ENCODE measurements around the gene HNRNPA1. TPM values are rescaled to one million over a fixed set of nuclear protein-coding genes. Genes with fewer than 3 reads are reported as not detected.

Gene HNRNPA1
- total and polyA plus RNA-seq, 9 of the 15 experiments (the other 6 are each of a cell fraction or from before 2014, with no cell fraction given) = 1,166 to 2,703 (median 1,815) TPM

- CTCF ChIA-PET (ENCODE audit: low intra/inter-chr PET ratio) = interaction anchor here (0.6 kb wide), 1 partner anchor 31 kb away, joined by 3 read pairs; no protein-coding TSS in a partner anchor
- in situ Hi-C loops (cut with MboI) (no loop called here), intact Hi-C loops (cut with micrococcal nuclease) (no loop called here)
- no TSS peak for BruUV-seq (replicated peaks)
- Histone ChIP-seq H4K20me1 (replicated peaks; ENCODE audit: control insufficient read depth, insufficient read depth, low read length) (no peaks in the 10 kb centered on the region), H3K4me2 (ENCODE audit: insufficient read depth, low read length) (peak overlapping the region; percentile 90), H3K27me3 (ENCODE audit: control insufficient read depth in 2 of 2, insufficient read depth in 2 of 2, low read length in 2 of 2) (no peaks in the 10 kb centered on the region), H3K4me1 (replicated peaks in 1 of 2; ENCODE audit: control insufficient read depth in 2 of 2, insufficient read depth in 2 of 2, low read length in 2 of 2) (peaks cover 34 to 39% of the 10 kb centered on the region in 2 experiments), H3K9me3 (replicated peaks; ENCODE audit: control insufficient read depth, insufficient read depth, low read depth, low read length) (no peaks in the 10 kb centered on the region), H3K36me3 (ENCODE audit: control insufficient read depth, insufficient read depth, low read length) (peaks cover 17% of the 10 kb centered on the region; the same call in 2 of the 3 replicates), H3K79me2 (ENCODE audit: control insufficient read depth, insufficient read depth, low read length) (peaks cover 75% of the 10 kb centered on the region), H3K9ac (ENCODE audit: insufficient read depth in 1 of 2, low read depth in 2 of 2, low read length in 2 of 2) (peak overlapping the region; percentile 31 to 73; a peak in 3 of 4 replicates), H3K27ac (ENCODE audit: extremely low read depth, low read depth, low read length) (peak overlapping the region; percentile 82), H2AFZ (ENCODE audit: low read depth, low read length) (no peak overlapping the region), H3K9me1 (ENCODE audit: control insufficient read depth, insufficient read depth, low read length) (no peaks in the 10 kb centered on the region), H3K4me3 (peak overlapping the region; percentile 19)
- FAIRE-seq (no peak), DNase-seq (ENCODE audit: extremely low read depth in 1 of 4, low spot score in 3 of 4) (peak in 1 of 4 experiments; percentile 44), ATAC-seq (no peak)
- POLR2A ChIA-PET = interaction anchor here (0.5 to 1.4 kb wide), 5 partner anchors 11 to 24 kb away, joined by 5 to 9 read pairs (median 6); partner anchors contain the start of genes CBX5, COPZ1 and HNRNPA1
- TF ChIP-seq ERF (CRISPR knock-in tag; IDR thresholded peaks at IDR 0.05) (no peak), ZNF511 (CRISPR knock-in tag; IDR thresholded peaks at IDR 0.05) (no peak), SNRNP70 (optimal IDR thresholded peaks at IDR 0.05; ENCODE audit: low read depth, low read length) (no peak), SUPT5H (IDR thresholded peaks at IDR 0.05) (0 out of 2 replicates have a peak, but pooled peaks have one; percentile 5), RAD51 (IDR thresholded peaks at IDR 0.05; ENCODE audit: borderline replicate concordance, low read depth) (no peak), L3MBTL2 (IDR thresholded peaks at IDR 0.05) (0 out of 2 replicates have a peak, but pooled peaks have one; percentile 1), ZNF512 (tag; IDR thresholded peaks at IDR 0.05) (no peak), ASH1L (IDR thresholded peaks at IDR 0.05; ENCODE audit: borderline replicate concordance, low read depth, partially characterized antibody) (no peak), NR2F6 (CRISPR knock-in tag; IDR thresholded peaks at IDR 0.05) (no peak), ELF1 (tag; IDR thresholded peaks at IDR 0.05) (no peak), STAT6 (CRISPR knock-in tag; IDR thresholded peaks at IDR 0.05) (no peak), ZNF717 (CRISPR knock-in tag; IDR thresholded peaks at IDR 0.05) (no peak), THAP7 (CRISPR knock-in tag; IDR thresholded peaks at IDR 0.05) (no peak), ETV6 (IDR thresholded peaks at IDR 0.05; ENCODE audit: borderline replicate concordance in 1 of 2, low read depth in 2 of 2, low read length in 1 of 2) (no peak), ETV6 (CRISPR knock-in tag; IDR thresholded peaks at IDR 0.05; ENCODE audit: borderline replicate concordance) (no peak), SMAD1 (IDR thresholded peaks at IDR 0.05; ENCODE audit: low read depth, low read length, partially characterized antibody) (no peak), ZBTB12 (CRISPR knock-in tag; IDR thresholded peaks at IDR 0.05) (no peak)
Measured at GRCh38 chr12:54303640-54304039, 23.1 kb downstream of the HNRNPA1 start.

All from K562 (cell line).